HG02571 (cell line): ENCODE results near the gene TNIK.
"Not testable (repeated sequence)": the region's sequence is repeated elsewhere in the genome, so short reads cannot be mapped to it uniquely, and the experiment has no call there.

ENCODE experiments used
- ATAC-seq: cut with Tn5 transposase; IDR thresholded peaks from one replicate; pipeline ENCODE4 v1.9.1; 2021; ENCODE audit warnings: mild to moderate bottlenecking, moderate library complexity; ENCODE audit not compliant: unreplicated experiment

TNIK gene

DNA sequence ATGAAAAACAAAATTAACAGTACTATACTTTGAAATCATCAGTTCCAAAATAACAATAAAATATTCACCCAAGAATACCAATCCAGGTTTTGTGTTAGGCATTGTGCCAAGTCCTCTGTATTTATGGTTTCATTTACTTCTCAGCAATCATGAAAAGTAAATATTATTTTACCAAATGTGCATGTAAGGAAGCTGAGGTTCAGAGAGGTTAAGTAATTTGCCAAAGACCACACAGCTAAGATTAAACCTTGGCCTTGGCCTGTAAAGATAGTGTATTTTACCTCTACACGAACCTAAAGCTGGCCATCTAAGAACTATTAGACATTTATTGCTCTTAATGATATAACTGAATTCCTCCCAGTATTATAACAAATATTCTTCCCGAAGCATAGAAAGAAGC is 309.3 kb downstream of the TNIK start:
- ATAC-seq: no peak

DNA sequence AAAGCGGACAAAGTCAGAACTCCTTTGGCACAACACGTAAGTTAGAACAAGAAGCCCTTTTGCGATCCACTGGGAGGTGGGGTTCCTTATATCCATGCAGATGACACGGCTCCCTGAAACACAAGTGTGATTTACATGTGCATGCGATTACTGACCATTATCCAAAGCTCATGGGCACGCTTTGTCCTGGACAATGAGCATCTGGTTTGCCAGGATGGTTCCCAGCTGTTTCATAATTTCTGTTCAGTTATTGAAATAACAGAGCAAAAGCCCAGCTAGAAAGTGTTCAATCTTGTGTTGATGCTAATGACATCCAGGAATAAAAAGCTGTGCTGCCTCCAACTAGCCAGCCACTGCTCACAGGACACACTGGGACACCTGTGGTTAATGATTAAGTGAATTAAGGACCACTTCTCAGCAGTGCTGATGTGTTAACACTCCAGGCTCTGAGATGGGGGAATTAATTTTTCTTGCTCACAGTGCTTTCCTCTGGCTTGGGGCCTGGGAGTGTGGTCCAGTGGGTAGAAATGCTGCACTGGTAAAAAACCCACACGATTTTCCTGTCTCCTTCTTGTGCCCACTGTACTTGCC is 310.6 kb downstream of the TNIK start:
- no peak for ATAC-seq

DNA sequence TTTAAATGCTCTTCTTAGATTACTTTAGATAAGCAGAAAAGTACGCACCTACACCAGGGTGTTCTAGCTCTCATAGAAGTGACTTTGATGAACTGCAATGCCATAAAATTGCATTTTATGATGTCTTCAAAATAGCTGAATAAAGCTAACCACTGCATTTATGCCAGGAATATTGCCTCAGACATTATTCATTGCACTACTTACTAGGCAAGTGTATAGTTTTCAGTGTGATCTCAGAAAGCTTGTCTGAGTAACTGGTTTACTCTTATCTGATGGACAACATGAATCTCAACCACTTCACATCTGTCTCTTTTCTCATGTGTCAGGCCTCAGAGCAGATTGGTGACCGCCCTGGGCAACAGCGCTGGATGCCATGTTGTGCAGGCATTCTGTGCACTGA is 314.4 kb downstream of the TNIK start:
- ATAC-seq: no peak

GRCh38 chr3:171142985-171143384 is 317.2 kb downstream of the TNIK start:
- no peak for ATAC-seq

- no peak for ATAC-seq
Observed at GRCh38 chr3:171140246-171140645, 320.0 kb downstream of the TNIK start.

GRCh38 chr3:171138027-171138426 is 322.2 kb downstream of the TNIK start:
- ATAC-seq: no peak

GRCh38 chr3:171135549-171135948 is 324.7 kb downstream of the TNIK start:
- ATAC-seq: no peak

- ATAC-seq: no peak
Observed at GRCh38 chr3:171133796-171134569, 326.2 kb downstream of the TNIK start.

GRCh38 chr3:171133337-171133736 is 326.9 kb downstream of the TNIK start:
- ATAC-seq: no peak

DNA sequence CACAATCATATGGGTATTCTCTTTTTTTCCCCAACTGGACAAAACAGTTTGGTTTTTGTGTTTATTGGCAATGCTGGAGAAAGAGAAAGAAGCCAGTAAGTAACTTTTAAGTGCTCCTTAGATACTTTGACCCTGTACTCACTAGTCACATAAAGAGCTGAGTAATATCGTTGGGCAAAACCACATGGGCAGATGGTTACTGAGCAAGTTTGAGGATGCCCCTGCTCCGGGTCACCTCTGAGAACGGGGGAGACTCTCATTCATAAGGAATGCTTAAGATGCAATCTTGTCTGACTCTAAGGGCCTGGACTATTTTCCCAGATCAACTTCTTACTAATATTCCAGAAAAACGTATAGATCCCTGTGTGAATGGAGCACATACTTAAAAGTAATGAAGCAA is 327.3 kb downstream of the TNIK start:
- ATAC-seq: no peak

DNA sequence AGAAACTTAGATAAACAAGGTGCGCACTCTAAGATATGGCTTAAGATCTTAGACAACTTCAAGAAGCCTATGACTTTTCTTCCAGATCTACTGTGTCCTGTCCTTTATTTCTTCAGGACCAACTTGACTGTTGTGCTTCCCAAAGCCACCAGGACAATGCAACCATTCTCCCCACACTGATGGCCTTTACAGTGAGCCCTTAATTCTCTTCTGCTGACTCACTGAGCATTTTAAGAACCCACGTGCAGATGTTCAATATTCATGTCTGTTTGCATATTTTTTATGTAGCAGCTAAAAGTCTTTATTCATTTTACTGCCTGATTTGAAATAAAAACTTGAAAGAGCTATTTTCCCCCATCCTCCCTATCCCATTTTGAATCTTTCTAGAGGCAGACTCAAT is 330.4 kb downstream of the TNIK start:
- no peak for ATAC-seq

DNA sequence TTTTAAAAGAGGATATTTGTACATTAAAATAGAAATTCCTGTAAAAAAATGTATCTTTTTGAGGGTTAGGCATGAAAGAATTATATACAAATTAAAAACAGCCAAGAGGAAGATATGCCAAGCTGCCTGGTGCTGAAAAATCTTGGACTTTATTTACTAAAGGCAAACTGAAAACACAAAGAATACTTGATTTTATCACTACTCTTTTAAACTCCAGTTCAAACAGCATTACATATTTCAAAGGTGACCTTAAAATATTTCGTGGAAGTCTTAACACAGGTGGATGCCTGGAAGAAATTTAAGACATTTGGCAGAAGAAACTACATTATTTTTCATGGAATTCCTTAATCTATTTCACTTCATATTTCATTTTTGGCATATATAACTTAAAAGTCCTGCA is 332.6 kb downstream of the TNIK start:
- no peak for ATAC-seq

GRCh38 chr3:171126478-171127209 is 333.6 kb downstream of the TNIK start:
- ATAC-seq: no peak

- no peak for ATAC-seq
Observed at GRCh38 chr3:171125010-171125409, 335.2 kb downstream of the TNIK start.

GRCh38 chr3:171123915-171124314 is 336.3 kb downstream of the TNIK start:
- no peak for ATAC-seq

- no peak for ATAC-seq
Observed at GRCh38 chr3:171122861-171123260, 337.3 kb downstream of the TNIK start.

GRCh38 chr3:171122240-171122639 is 338.0 kb downstream of the TNIK start:
- ATAC-seq: no peak

DNA sequence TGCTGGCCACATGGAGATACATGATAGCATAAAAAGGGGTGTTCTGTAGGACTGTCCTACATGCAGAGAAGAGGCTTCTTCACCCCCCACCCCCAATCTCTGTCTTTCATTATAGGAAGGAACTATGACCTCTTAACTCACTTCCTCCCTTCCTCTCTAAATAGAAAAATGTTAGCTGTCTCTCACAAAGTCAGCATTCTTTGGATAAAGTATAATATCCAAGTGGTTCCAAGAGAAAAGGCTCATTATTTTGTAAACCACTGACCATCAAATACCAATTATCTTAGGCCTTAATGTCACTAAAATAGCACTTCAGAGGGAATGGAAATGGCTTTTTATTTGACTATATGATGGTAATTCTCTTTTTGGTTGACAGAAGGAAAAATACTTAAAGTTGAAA is 338.4 kb downstream of the TNIK start:
- ATAC-seq: no peak

GRCh38 chr3:171119402-171119801 is 340.8 kb downstream of the TNIK start:
- not testable (repeated sequence) for ATAC-seq

GRCh38 chr3:171118993-171119392 is 341.2 kb downstream of the TNIK start:
- not testable (repeated sequence) for ATAC-seq

DNA sequence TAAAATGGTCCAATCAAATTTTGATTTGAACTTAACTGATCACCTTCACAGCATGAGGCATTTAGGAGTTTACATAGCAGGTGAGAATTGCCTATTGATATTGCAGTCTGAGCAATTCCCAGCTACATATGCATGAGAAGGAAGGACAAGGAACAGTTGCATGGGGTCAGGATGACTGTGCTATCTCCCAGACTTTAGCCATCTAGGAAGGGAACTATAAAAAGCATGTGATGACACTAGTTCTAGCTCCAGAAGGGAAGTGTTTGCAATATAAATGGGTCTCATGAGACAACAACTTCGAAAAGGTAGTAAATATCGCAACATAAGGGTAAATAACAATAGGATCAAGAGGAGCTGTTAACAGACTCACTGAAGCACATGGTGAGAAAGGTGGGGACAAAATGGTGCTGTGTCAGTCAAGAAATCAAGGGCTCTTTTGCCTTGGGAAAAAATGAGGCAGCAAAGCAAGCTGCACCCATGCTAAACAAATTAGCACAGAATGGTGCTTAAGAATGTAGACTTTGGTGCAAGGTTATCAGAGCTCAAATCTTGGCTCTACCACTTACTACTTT is 343.3 kb downstream of the TNIK start:
- no peak for ATAC-seq

DNA sequence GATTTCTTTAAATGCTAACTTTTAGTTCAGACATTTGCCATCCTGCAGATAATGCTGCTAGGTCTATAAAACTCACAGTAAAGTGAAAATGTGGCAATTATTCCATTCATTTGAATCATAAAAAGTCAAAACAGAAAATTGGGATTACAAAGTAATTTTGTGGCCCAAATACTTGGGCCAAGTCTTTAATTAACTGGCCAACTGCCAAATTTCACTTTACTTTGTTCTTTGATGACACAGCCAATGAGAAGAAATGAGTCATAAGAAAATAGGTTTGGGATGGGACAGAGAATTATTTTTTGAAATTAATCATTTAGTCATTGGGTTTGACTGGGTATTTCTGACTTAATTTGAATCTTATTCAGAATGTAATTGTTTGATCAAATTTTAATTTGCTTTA is 343.8 kb downstream of the TNIK start:
- ATAC-seq: no peak
